ENCODE measurements around the gene ZNF80. TPM values are rescaled to one million over a fixed set of nuclear protein-coding genes. Genes with fewer than 3 reads are reported as not detected.

The ZNF80 gene
- polyA plus RNA-seq, 1 experiment = not detected

DNA sequence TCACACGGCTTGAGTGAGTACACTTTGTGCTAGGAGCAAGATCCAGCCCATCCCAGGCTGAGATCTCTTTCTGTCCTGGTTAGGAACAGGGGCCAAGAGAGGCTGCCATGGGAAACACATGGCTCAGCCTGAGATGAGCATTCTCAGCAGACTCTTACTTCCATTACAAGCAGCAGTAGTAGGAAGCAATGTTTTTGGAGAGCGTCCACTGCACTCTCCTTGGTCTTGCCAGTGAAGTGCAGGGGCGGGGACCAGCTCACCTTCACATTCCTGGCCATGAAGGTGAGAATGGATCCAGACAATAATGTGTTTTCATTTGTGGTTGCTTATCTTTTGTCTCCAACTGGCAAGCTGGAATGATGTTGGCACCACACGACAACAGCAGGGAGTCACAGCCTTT is 24.7 kb downstream of the ZNF80 start:
- CTCF ChIA-PET = no interaction called here
- no peaks in the 10 kb centered on the region for H3K9me3 ChIP-seq (ENCODE audit: control insufficient read depth, insufficient read depth, low read length)

DNA sequence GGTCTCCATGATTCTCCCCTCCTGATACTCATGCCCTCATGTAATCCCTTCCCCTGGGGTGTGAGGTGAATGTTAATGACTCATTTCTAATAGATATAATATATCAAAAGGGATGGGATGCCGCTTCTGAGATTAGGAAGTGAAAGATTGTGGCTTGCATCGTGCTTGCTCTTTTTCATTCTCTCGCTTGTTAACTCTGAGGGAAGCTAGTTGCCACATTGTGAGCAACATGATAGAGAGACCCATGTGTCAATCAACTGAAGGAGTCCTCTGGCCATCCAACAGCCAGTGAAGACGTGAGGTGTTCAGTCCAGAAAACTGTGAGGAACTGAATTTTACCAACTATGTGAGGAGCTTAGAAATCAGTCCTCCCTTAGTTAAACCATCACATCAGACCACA is 29.6 kb downstream of the ZNF80 start:
- Histone ChIP-seq H3K27ac (ENCODE audit: low read depth, low read length) (no peak overlapping the region), H3K9me3 (ENCODE audit: control insufficient read depth, insufficient read depth, low read length) (no peaks in the 10 kb centered on the region), H3K4me3 (ENCODE audit: low read depth, low read length) (no peak overlapping the region), H3K27me3 (ENCODE audit: control insufficient read depth, insufficient read depth, low read length) (peaks cover 2% of the 10 kb centered on the region)
- no peak for DNase-seq (ENCODE audit: low read depth, low spot score)
- ChIA-PET POLR2A (no interaction called here), CTCF (no interaction called here)
- TF ChIP-seq, protein P1, sequence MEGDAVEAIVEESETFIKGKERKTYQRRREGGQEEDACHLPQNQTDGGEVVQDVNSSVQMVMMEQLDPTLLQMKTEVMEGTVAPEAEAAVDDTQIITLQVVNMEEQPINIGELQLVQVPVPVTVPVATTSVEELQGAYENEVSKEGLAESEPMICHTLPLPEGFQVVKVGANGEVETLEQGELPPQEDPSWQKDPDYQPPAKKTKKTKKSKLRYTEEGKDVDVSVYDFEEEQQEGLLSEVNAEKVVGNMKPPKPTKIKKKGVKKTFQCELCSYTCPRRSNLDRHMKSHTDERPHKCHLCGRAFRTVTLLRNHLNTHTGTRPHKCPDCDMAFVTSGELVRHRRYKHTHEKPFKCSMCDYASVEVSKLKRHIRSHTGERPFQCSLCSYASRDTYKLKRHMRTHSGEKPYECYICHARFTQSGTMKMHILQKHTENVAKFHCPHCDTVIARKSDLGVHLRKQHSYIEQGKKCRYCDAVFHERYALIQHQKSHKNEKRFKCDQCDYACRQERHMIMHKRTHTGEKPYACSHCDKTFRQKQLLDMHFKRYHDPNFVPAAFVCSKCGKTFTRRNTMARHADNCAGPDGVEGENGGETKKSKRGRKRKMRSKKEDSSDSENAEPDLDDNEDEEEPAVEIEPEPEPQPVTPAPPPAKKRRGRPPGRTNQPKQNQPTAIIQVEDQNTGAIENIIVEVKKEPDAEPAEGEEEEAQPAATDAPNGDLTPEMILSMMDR (IDR thresholded peaks at IDR 0.05; ENCODE audit: low read depth, low read length) = no peak

More for the DNA sequence above, 24.7 kb downstream of the ZNF80 start:
- Histone ChIP-seq H3K4me3 (ENCODE audit: low read depth, low read length) (no peak overlapping the region), H3K27ac (ENCODE audit: low read depth, low read length) (no peak overlapping the region), H3K27me3 (ENCODE audit: control insufficient read depth, insufficient read depth, low read length) (peaks cover 5% of the 10 kb centered on the region)
- no peak for DNase-seq (ENCODE audit: low read depth, low spot score)
- TF ChIP-seq, protein P1 (IDR thresholded peaks at IDR 0.05; ENCODE audit: low read depth, low read length) = no peak
- POLR2A ChIA-PET = no interaction called here

DNA sequence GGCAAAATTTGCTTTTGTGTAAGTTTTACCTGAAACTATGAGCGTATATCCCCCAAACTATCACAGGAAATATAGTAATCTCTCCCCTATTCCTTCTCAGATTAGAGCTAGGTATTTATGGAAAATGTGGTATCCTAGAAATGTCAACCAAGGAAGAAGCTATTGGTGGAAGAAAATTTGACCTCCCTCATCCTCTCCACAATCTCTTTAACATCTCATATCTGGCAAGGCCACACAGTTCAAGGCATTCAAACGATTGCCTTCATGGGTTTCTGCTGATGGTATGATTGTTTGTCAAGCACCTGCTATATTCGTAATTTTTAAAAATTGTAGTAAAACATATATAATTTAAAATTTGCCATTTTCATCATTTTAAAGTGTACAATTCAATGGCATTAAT is 31.0 kb downstream of the ZNF80 start:
- Histone ChIP-seq H3K4me3 (ENCODE audit: low read depth, low read length) (no peak overlapping the region), H3K27ac (ENCODE audit: low read depth, low read length) (no peak overlapping the region), H3K27me3 (ENCODE audit: control insufficient read depth, insufficient read depth, low read length) (peaks cover 2% of the 10 kb centered on the region), H3K9me3 (ENCODE audit: control insufficient read depth, insufficient read depth, low read length) (no peaks in the 10 kb centered on the region)
- ChIA-PET CTCF (interaction anchor here (1.3 kb wide), 1 partner anchor 11 kb away, joined by 3 read pairs; no protein-coding TSS in a partner anchor), POLR2A (no interaction called here)
- TF ChIP-seq, protein P1 (IDR thresholded peaks at IDR 0.05; ENCODE audit: low read depth, low read length) = no peak
- no peak for DNase-seq (ENCODE audit: low read depth, low spot score)

DNA sequence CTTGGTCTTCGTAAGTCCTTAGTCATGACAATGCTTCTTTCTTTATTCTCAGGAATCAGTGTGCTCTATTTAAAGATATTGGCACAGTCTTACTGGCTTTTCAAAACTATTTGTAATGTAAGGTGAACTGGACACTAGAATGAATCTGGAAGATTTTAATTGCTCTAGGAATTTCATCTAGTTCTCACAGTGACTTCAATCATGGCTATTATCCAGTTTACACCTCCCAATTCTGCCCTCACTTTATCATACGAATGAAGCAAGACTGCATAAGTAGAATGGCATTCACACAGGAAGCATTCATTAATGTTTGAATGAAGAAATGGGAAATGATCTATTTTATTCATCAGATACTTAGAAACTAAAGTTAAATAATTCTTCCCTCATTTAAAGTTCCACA is 31.8 kb downstream of the ZNF80 start:
- POLR2A ChIA-PET = no interaction called here

DNA sequence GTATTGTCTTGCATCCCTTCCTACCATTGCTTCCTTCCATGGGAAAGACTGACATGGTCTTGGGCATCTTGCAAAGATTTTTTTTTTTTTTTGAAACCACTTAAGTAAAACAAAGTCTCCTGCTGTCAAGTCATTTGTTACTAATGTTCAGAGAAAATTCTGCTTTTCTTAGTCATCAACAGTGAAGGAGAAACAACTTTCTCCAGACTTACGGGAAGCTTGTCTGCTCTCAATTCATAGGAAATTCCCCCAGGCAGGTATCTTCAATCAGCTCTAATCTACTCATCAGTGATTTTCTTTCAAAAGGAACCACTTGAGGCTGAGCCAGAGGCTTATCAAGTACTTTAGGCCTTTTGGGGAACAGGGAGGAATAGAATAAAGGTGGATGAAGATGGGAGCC is 42.6 kb downstream of the ZNF80 start:
- Histone ChIP-seq H3K4me3 (ENCODE audit: low read depth, low read length) (no peak overlapping the region), H3K9me3 (ENCODE audit: control insufficient read depth, insufficient read depth, low read length) (no peaks in the 10 kb centered on the region), H3K27ac (ENCODE audit: low read depth, low read length) (no peak overlapping the region), H3K27me3 (ENCODE audit: control insufficient read depth, insufficient read depth, low read length) (peaks cover 3% of the 10 kb centered on the region)
- POLR2A ChIA-PET = no interaction called here
- TF ChIP-seq, protein P1 (IDR thresholded peaks at IDR 0.05; ENCODE audit: low read depth, low read length) = no peak
- CTCF ChIA-PET = interaction anchor here (0.7 to 1.2 kb wide), 2 partner anchors 11 to 1324 kb away, joined by 3 read pairs; no protein-coding TSS in a partner anchor
- DNase-seq (ENCODE audit: low read depth, low spot score) = no peak

More for the DNA sequence above, 31.8 kb downstream of the ZNF80 start:
- Histone ChIP-seq H3K27me3 (ENCODE audit: control insufficient read depth, insufficient read depth, low read length) (peaks cover 2% of the 10 kb centered on the region), H3K4me3 (ENCODE audit: low read depth, low read length) (no peak overlapping the region), H3K9me3 (ENCODE audit: control insufficient read depth, insufficient read depth, low read length) (no peaks in the 10 kb centered on the region), H3K27ac (ENCODE audit: low read depth, low read length) (no peak overlapping the region)
- TF ChIP-seq, protein P1 (IDR thresholded peaks at IDR 0.05; ENCODE audit: low read depth, low read length) = no peak
- CTCF ChIA-PET = interaction anchor here (1.3 to 1.5 kb wide), 2 partner anchors 10 to 85 kb away, joined by 3 to 6 read pairs; no protein-coding TSS in a partner anchor
- DNase-seq (ENCODE audit: low read depth, low spot score) = no peak
